Liver (tissue), 3 donors: ENCODE data around the gene DUSP8.

Experiments used
- CTCF ChIP-seq: fragments of 150-350 bp; IDR thresholded peaks from 2 replicates; pipeline ENCODE4 v1.5.1; 2017; ENCODE audit warnings: improper control_type of control experiment, low read depth, low read length; ENCODE audit not compliant: missing input control
- NR2F2 ChIP-seq: IDR thresholded peaks from 2 replicates; pipeline ENCODE4 v1.6.1; 2016; ENCODE audit warnings: antibody characterized with exemption
- REST ChIP-seq: IDR thresholded peaks from 2 replicates; pipeline ENCODE4 v1.6.1; 2016; ENCODE audit warnings: antibody characterized with exemption, mild to moderate bottlenecking
- donor health status: healthy.
- donor health status: healthy.

GRCh38 chr11:1565173-1565903 lies 6.7 kb downstream of the DUSP8 start:
- no peak for TF ChIP-seq CTCF
- no peak for TF ChIP-seq REST
- no peak for TF ChIP-seq NR2F2
